NCI-H2171 treated with DMSO at 0.1 percent for 48 hours (cell line): ENCODE measurements around the gene RFPL2.
"Not testable (repeated sequence)": the region's sequence is repeated elsewhere in the genome, so short reads cannot be mapped to it uniquely, and the experiment has no call there.

Experiments
- DNase-seq: peaks from one replicate; lab custom pipeline; 2025; lab: John Stamatoyannopoulos, UW

RFPL2 gene

GRCh38 chr22:32205974-32206773, 1.3 kb upstream of the RFPL2 start:
- no peak for DNase-seq

- peak; percentile 95 for DNase-seq
These were observed 625 bp downstream of the RFPL2 start for GRCh38 chr22:32204040-32204855.

GRCh38 chr22:32203181-32204039, 1.5 kb downstream of the RFPL2 start:
- DNase-seq: peak; percentile 27

GRCh38 chr22:32202539-32203180, 2.2 kb downstream of the RFPL2 start:
- DNase-seq: peak; percentile 49

- no peak for DNase-seq
These were observed 2.7 kb downstream of the RFPL2 start for GRCh38 chr22:32202161-32202538.

- peak; percentile 17 for DNase-seq
These were observed 4.1 kb downstream of the RFPL2 start for GRCh38 chr22:32200752-32201151.

- DNase-seq: no peak
These were observed 4.9 kb downstream of the RFPL2 start for GRCh38 chr22:32199961-32200360.

- no peak for DNase-seq
These were observed 5.5 kb downstream of the RFPL2 start for GRCh38 chr22:32199341-32199740.

- DNase-seq: not testable (repeated sequence)
These were observed 7.2 kb downstream of the RFPL2 start for GRCh38 chr22:32197553-32198226.

- not testable (repeated sequence) for DNase-seq
These were observed 9.0 kb downstream of the RFPL2 start for GRCh38 chr22:32195900-32196299.

GRCh38 chr22:32193346-32193745, 11.5 kb downstream of the RFPL2 start:
- not testable (repeated sequence) for DNase-seq

GRCh38 chr22:32191021-32191420, 13.9 kb downstream of the RFPL2 start:
- not testable (repeated sequence) for DNase-seq

- no peak for DNase-seq
These were observed 19.1 kb downstream of the RFPL2 start for GRCh38 chr22:32185821-32186220.

- no peak for DNase-seq
These were observed 21.2 kb downstream of the RFPL2 start for GRCh38 chr22:32183625-32184024.

- no peak for DNase-seq
These were observed 23.8 kb downstream of the RFPL2 start for GRCh38 chr22:32181043-32181442.

GRCh38 chr22:32177221-32177765, 27.6 kb downstream of the RFPL2 start:
- no peak for DNase-seq

- DNase-seq: peak; percentile 50
These were observed 28.9 kb downstream of the RFPL2 start for GRCh38 chr22:32175683-32176644.

GRCh38 chr22:32175115-32175514, 29.8 kb downstream of the RFPL2 start:
- no peak for DNase-seq

GRCh38 chr22:32165681-32166080, 39.2 kb downstream of the RFPL2 start:
- no peak for DNase-seq
